ENCODE results near the gene SLC7A10.
"Not testable (repeated sequence)": the region's sequence is repeated elsewhere in the genome, so short reads cannot be mapped to it uniquely, and the experiment has no call there.

SLC7A10 gene

DNA sequence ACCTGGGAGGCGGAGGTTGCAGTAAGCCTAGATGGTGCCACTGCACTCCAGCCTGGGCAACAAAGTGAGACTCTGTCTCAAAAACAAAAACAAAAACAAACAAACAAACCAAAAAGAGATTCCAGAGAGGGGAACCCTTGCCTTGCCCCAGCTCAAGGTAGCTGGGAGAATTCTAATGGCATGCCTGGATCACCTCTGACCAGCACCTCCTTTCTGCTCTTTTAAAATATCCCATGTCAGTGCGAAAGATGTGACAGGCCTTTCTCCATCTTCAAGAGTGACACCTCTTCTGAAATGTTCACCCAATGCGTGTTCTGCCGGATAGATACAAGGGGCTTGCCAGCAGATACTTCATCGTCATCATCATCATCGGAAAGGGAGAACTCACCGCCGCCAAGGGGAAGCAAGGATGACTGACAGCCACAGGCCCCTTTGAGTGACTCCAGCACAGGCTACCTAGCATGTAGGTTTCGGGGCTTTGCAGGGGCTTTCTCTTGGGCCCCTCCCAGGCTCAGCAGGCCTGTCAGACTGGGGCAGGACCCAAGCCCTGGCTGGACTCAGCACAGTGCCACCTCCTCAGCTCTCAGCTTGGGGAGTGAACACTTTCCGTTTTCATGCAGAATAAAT is 50.4 kb downstream of the SLC7A10 start:
- no peak for DNase-seq

DNA sequence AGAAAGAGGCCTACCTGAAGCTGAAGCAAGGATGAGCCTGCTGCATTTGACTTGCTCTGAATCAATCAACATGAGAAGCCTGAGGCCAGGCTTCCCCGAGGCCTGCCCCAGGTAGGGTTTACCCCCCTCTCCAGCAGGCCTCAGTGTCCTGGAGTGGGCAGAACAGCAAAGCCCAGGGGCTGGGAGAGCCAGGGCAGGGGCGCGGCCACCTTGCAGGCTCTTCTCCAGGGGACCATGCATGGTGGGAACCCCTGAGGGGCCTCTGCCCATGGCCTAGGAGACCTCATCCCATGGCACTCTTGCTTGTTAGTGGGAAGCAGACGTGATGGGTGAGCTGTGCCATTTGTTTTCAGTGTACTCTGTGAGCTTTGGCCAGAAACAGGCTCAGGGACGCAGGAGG is 51.5 kb downstream of the SLC7A10 start:
- DNase-seq, result no peak

DNA sequence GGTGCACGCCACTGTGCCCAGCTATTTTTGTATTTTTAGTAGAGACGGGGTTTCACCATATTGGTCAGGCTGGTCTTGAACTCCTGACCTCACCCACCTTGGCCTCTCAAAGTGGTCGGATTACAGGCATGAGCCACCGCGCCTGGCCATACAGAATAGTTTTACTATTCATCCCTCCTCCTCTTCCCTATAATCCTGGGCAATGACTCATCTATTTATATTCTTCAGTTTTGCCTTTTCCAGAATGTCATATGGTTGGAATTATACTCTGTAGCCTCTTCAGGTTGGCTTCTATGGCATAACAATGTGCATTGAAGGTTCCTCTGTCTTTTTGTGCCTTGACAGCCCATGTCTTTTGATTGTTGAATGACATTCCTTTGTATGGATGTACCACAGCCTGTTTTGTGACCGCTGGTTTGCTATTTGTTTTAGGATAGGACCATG is 53.7 kb downstream of the SLC7A10 start:
- DNase-seq, result no peak

DNA sequence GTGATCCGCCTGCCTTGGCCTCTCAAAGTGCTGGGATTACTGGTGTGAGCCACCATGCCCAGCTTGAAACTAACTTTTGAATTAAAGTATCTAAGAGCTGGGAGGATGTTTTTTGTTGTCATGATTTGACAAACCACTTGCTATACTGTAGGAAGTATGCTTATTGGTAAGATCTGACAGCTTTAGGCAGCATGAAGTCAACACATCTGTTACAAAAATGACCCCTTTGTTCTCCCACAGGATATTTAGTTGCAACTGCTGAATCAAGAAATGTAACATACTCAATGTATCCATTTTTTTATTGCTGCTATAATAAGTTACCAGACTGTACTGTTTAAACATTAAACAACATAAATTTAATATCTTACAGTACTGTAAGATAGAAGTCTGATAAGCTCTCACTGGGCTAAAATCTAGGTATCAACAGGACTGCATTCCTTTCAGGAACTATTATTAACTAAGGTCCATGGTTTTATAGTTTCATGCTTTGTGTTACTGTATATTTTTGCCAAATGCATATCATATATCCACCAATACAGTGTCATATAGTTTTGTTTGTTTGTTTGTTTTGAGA is 54.3 kb downstream of the SLC7A10 start:
- DNase-seq, result no peak

- no peak for DNase-seq
Measured at GRCh38 chr19:33168528-33168927, 57.1 kb downstream of the SLC7A10 start.

DNA sequence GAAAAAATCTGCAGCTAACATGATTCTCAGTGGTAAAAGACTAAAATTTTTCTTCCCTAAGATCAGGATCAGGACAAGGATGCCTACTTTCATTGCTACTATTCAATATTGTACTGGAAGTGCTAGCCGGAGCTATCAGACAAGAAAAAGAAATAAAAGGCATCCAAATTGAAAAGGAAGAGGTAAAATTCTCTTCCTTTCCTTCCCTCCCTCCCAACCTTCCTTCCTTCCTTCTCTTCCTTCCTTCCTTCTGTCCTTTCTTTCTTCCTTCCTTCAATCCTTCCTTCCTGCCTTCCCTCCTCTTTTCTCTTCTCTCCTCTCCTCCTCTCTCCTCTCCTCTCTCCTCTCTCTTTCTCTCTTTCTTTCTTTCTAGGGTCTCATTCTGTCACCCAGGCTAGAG is 58.2 kb downstream of the SLC7A10 start:
- DNase-seq, result no peak

DNA sequence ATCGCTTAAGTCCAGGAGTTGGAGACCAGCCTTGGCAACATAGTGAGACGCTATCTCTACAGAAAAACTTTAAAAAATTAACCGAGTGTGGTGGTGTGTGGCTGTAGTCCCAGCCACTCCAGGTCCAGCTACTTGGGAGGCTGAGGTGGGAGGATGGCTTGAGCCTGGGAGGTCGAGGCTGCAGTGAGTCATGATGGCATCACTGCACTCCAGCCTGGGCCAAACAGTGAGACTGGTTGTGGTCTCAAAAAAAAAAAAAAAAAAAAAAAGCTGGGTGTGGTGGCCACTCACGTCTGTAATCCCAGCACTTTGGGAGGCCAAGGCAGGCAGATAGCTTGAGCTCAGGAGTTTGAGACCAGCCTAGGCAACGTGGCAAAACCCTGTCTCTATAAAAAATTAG is 59.6 kb downstream of the SLC7A10 start:
- not testable (repeated sequence) for DNase-seq

GRCh38 chr19:33163481-33163880 is 62.2 kb downstream of the SLC7A10 start:
- no peak for DNase-seq

DNA sequence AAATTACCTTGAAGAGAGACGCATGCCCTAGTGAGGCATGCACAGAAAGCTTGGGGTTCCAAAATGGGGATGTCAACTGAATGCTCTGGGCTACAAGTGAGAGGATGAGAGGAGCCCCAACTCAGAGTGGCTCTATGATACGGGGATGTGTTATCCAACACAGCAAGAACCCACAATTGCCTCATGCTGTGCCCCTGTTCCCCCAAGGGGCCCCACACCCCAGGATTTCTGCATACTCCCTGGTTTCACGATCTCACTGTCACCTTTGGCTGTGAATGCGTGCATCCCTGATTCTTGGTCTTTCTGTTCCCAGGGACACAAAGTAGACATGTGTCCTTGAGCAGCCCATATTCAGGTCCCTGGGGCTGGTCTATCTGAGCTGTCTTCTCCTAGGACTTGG is 64.4 kb downstream of the SLC7A10 start:
- no peak for DNase-seq

GRCh38 chr19:33159893-33160292 is 65.8 kb downstream of the SLC7A10 start:
- no peak for DNase-seq

DNA sequence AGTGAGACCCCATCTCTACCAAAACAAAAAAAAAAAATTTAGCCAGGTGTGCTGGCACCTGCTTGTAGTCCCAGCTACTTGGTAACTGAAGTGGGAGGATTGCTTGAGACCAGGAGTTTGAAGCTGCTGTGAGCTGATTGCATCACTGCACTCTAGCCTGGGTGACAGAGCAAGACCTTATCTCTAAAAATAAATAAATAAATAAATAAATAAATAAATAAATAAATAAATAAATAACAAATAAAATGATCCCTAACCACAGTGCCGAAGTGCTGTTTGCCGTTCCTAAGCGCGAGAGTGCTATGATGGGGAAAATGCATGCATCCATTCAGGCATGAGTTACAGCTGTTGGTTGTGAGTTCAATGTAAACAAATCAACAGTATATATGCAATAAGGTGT is 66.5 kb downstream of the SLC7A10 start:
- no peak for DNase-seq
